ENCODE measurements around the gene RGS19. TPM values are rescaled to one million over a fixed set of nuclear protein-coding genes. Genes with fewer than 3 reads are reported as not detected.

Gene RGS19
- polyA plus RNA-seq, 1 donor (not counting 4 experiments of a cell fraction or from before 2014, with no cell fraction given), result 11.8 TPM

DNA sequence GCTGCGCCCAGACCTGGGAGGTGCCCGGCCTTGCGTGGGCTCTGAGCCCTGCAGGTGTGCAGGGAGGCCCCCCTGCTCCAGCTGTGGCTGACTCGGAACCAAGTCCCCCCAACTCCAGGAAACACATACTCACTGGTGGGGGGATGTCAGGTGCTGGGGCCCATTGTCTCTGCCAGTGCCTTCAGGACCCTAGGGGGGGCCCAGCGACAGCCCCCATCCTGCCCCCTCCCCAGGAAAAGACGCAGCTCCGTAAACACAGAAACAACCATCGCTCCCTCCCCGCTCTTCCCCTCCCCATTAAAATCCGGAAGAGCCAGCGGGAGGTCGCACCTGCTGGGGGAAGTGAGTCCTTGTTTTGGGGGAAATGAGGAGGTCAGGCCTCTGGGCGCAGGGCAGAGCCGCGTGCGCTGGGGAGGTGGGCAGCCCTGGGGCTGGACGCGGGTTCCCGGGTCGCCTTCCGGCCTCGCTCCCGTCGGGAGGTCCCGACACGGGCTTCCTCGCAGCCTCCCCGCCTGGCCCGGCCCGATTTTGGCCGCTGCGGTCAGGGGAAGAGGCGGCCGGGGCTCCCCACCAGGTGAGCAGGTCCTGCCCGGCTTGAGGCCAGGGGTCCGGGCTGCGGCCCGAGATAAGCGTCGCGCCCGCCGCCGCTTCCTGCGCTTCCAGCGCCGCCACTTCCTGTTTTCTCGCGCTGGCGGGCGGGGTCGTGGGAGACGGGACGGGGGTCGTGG is 37.1 kb downstream of the RGS19 start:
- TF ChIP-seq, protein P1, sequence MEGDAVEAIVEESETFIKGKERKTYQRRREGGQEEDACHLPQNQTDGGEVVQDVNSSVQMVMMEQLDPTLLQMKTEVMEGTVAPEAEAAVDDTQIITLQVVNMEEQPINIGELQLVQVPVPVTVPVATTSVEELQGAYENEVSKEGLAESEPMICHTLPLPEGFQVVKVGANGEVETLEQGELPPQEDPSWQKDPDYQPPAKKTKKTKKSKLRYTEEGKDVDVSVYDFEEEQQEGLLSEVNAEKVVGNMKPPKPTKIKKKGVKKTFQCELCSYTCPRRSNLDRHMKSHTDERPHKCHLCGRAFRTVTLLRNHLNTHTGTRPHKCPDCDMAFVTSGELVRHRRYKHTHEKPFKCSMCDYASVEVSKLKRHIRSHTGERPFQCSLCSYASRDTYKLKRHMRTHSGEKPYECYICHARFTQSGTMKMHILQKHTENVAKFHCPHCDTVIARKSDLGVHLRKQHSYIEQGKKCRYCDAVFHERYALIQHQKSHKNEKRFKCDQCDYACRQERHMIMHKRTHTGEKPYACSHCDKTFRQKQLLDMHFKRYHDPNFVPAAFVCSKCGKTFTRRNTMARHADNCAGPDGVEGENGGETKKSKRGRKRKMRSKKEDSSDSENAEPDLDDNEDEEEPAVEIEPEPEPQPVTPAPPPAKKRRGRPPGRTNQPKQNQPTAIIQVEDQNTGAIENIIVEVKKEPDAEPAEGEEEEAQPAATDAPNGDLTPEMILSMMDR (optimal IDR thresholded peaks at IDR 0.05 in 1 of 3, IDR thresholded peaks at IDR 0.05 in 1 of 3, conservative IDR thresholded peaks at IDR 0.05 in 1 of 3; ENCODE audit: extremely low read depth in 1 of 3, insufficient read depth in 2 of 3, low read length in 3 of 3), result no peak
- no peak for TF ChIP-seq EZH2 (IDR thresholded peaks at IDR 0.05; ENCODE audit: low read length)
- no peak for DNase-seq (ENCODE audit: low read depth, low spot score)
- peaks cover 44% of the 10 kb centered on the region for H3K27me3 ChIP-seq (ENCODE audit: control insufficient read depth, extremely low read depth, insufficient read depth, low read length)
- dilution Hi-C loops (cut with MboI; ENCODE audit: extremely low pct_ligation_motif_present, low sequenced_read_pairs), result no loop called here
- H3K36me3 ChIP-seq (ENCODE audit: control insufficient read depth in 2 of 2, extremely low read depth in 1 of 2, insufficient read depth in 2 of 2, low read length in 2 of 2), result no peaks in the 10 kb centered on the region
- H3K79me2 ChIP-seq (ENCODE audit: control insufficient read depth, insufficient read depth, low read length), result no peaks in the 10 kb centered on the region
- H3K4me3 ChIP-seq (ENCODE audit: control insufficient read depth in 2 of 3, extremely low read depth in 1 of 3, insufficient read depth in 2 of 3, low read depth in 1 of 3, low read length in 3 of 3), result peak overlapping the region in 1 of 3 experiments; percentile 20
- H4K20me1 ChIP-seq (ENCODE audit: control insufficient read depth, extremely low read depth, insufficient read depth, low read length), result no peaks in the 10 kb centered on the region
- no peak overlapping the region for H3K9ac ChIP-seq (ENCODE audit: control insufficient read depth, extremely low read depth, insufficient read depth, low read length)
- peak overlapping the region; percentile 4 for H2AFZ ChIP-seq (ENCODE audit: control insufficient read depth, low read length)
- peak overlapping the region; percentile 48 for H3K4me2 ChIP-seq (ENCODE audit: control insufficient read depth, extremely low read depth, insufficient read depth, low read depth, low read length)
- H3K27ac ChIP-seq (ENCODE audit: control insufficient read depth, insufficient read depth, low read length), result no peak overlapping the region
- no peaks in the 10 kb centered on the region for H3K9me1 ChIP-seq (ENCODE audit: control insufficient read depth, extremely low read depth, insufficient read depth, low read length)
- H3K4me1 ChIP-seq (ENCODE audit: control insufficient read depth, extremely low read depth, insufficient read depth, low read length), result peaks cover 17% of the 10 kb centered on the region
- FAIRE-seq, result no peak
- H3K9me3 ChIP-seq (ENCODE audit: control insufficient read depth, low read depth, low read length), result no peaks in the 10 kb centered on the region

DNA sequence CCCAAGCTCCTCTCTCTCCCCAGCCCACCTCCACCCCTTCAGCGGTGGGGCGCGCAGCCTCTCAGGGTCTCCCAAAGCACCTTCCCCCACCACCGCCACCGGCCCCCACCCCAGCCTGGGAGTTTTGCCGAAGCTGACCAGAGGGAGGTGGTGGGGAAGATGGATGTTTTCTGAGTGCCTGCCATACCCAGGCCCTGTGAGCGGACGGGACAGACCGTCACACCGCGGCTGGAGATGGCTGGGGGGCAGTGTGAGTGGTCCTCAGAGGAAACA is 37.6 kb downstream of the RGS19 start:
- Histone ChIP-seq H3K9ac (ENCODE audit: control insufficient read depth, extremely low read depth, insufficient read depth, low read length) (no peak overlapping the region), H3K4me3 (ENCODE audit: control insufficient read depth in 2 of 3, extremely low read depth in 1 of 3, insufficient read depth in 2 of 3, low read depth in 1 of 3, low read length in 3 of 3) (no peak overlapping the region), H3K27me3 (ENCODE audit: control insufficient read depth, extremely low read depth, insufficient read depth, low read length) (peaks cover 43% of the 10 kb centered on the region), H3K36me3 (ENCODE audit: control insufficient read depth in 2 of 2, extremely low read depth in 1 of 2, insufficient read depth in 2 of 2, low read length in 2 of 2) (no peaks in the 10 kb centered on the region), H3K79me2 (ENCODE audit: control insufficient read depth, insufficient read depth, low read length) (no peaks in the 10 kb centered on the region), H3K9me1 (ENCODE audit: control insufficient read depth, extremely low read depth, insufficient read depth, low read length) (no peaks in the 10 kb centered on the region), H3K4me2 (ENCODE audit: control insufficient read depth, extremely low read depth, insufficient read depth, low read depth, low read length) (no peak overlapping the region), H3K9me3 (ENCODE audit: control insufficient read depth, low read depth, low read length) (no peaks in the 10 kb centered on the region), H2AFZ (ENCODE audit: control insufficient read depth, low read length) (no peak overlapping the region), H3K4me1 (ENCODE audit: control insufficient read depth, extremely low read depth, insufficient read depth, low read length) (peaks cover 17% of the 10 kb centered on the region), H3K27ac (ENCODE audit: control insufficient read depth, insufficient read depth, low read length) (no peak overlapping the region), H4K20me1 (ENCODE audit: control insufficient read depth, extremely low read depth, insufficient read depth, low read length) (no peaks in the 10 kb centered on the region)
- no peak for FAIRE-seq
- DNase-seq (ENCODE audit: low read depth, low spot score), result no peak
- TF ChIP-seq EZH2 (IDR thresholded peaks at IDR 0.05; ENCODE audit: low read length), result no peak
- TF ChIP-seq, protein P1 (optimal IDR thresholded peaks at IDR 0.05 in 1 of 3, IDR thresholded peaks at IDR 0.05 in 1 of 3, conservative IDR thresholded peaks at IDR 0.05 in 1 of 3; ENCODE audit: extremely low read depth in 1 of 3, insufficient read depth in 2 of 3, low read length in 3 of 3), result no peak
- dilution Hi-C loops (cut with MboI; ENCODE audit: extremely low pct_ligation_motif_present, low sequenced_read_pairs), result no loop called here
